T-helper 9 cell (primary cell): ENCODE results near the gene MINDY4.

Experiments used
- DNase-seq: peaks from one replicate; pipeline ENCODE4 v3.0.0-alpha.2; 2020

The MINDY4 gene

GRCh38 chr7:30859940-30860496 is 88.8 kb downstream of the MINDY4 start:
- no peak for DNase-seq

- DNase-seq = no peak
These were observed 90.4 kb downstream of the MINDY4 start for GRCh38 chr7:30861612-30862011.

GRCh38 chr7:30862995-30863705 is 91.9 kb downstream of the MINDY4 start:
- DNase-seq = no peak

GRCh38 chr7:30863706-30864035 is 92.5 kb downstream of the MINDY4 start:
- no peak for DNase-seq

GRCh38 chr7:30864101-30864500 is 92.9 kb downstream of the MINDY4 start:
- DNase-seq = no peak

GRCh38 chr7:30865076-30865475 is 93.9 kb downstream of the MINDY4 start:
- no peak for DNase-seq

- DNase-seq = no peak
These were observed 94.6 kb downstream of the MINDY4 start for GRCh38 chr7:30865821-30866220.

GRCh38 chr7:30866939-30867338 is 95.7 kb downstream of the MINDY4 start:
- no peak for DNase-seq

GRCh38 chr7:30867483-30867882 is 96.3 kb downstream of the MINDY4 start:
- no peak for DNase-seq

- no peak for DNase-seq
These were observed 98.8 kb downstream of the MINDY4 start for GRCh38 chr7:30869794-30870611.

GRCh38 chr7:30870821-30871518 is 99.8 kb downstream of the MINDY4 start:
- no peak for DNase-seq

GRCh38 chr7:30871655-30872054 is 100.4 kb downstream of the MINDY4 start:
- no peak for DNase-seq

GRCh38 chr7:30873207-30873606 is 102.0 kb downstream of the MINDY4 start:
- no peak for DNase-seq

- no peak for DNase-seq
These were observed 102.4 kb downstream of the MINDY4 start for GRCh38 chr7:30873656-30874055.

- no peak for DNase-seq
These were observed 103.6 kb downstream of the MINDY4 start for GRCh38 chr7:30874656-30875302.

- DNase-seq = no peak
These were observed 106.0 kb downstream of the MINDY4 start for GRCh38 chr7:30877015-30877769.

- DNase-seq = no peak
These were observed 106.8 kb downstream of the MINDY4 start for GRCh38 chr7:30877993-30878392.

- no peak for DNase-seq
These were observed 108.2 kb downstream of the MINDY4 start for GRCh38 chr7:30879139-30880124.

- DNase-seq = no peak
These were observed 109.0 kb downstream of the MINDY4 start for GRCh38 chr7:30880125-30880720.

GRCh38 chr7:30880941-30881340 is 109.7 kb downstream of the MINDY4 start:
- no peak for DNase-seq
